ENCODE data around the gene C1orf105. TPM values are rescaled to one million over a fixed set of nuclear protein-coding genes. Genes with fewer than 3 reads are reported as not detected.

C1orf105 gene
- total RNA-seq, 1 experiment from 2014 or later = not detected

DNA sequence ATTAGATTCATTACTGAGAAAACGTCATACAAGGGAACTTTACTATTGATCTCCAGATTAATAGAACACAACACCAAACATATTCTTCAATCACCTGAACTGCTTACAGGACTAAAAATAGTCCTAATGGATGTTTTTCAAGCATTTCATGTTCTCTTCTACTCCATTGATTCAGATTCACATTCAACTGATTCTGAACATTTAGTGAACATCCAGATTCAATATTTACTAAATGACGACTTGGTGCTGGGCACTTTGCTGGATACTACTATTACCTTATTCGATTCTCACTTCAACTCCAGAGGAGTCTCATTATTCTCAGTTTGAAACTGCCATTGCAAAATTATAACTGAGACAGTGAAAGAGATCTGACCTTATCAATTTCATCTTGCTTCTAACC, 93.6 kb downstream of the C1orf105 start:
- Histone ChIP-seq H3K36me3 (no peaks in the 10 kb centered on the region), H3K9me3 (peaks cover 7% of the 10 kb centered on the region; the same call in 1 of the 2 replicates), H3K4me3 (no peak overlapping the region), H3K27me3 (no peaks in the 10 kb centered on the region; the same call in 1 of the 2 replicates)
- no peak for DNase-seq

DNA sequence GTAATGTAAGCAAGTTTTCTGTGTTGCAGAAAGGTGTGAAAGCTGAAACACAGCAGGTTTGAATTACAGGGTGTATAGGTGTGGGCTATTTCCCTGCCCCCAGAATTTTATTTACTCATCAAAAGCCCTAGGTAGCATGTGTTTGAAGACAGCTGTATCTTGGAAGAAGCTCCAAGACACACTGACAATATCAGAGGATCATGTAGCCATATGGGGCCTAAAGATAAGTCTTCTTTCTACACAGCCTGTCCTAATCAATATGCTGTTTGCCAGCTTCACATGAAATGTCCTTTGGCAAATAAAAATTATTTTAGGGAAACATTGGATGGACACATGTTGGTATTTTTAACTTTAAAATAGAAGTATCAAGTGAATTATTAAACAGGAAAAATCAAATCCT, 95.0 kb downstream of the C1orf105 start:
- H3K9me3 ChIP-seq = peaks cover 7% of the 10 kb centered on the region; the same call in 1 of the 2 replicates
- H3K36me3 ChIP-seq = no peaks in the 10 kb centered on the region
- no peak overlapping the region for H3K4me3 ChIP-seq
- no peaks in the 10 kb centered on the region; the same call in 1 of the 2 replicates for H3K27me3 ChIP-seq
- DNase-seq = no peak

DNA sequence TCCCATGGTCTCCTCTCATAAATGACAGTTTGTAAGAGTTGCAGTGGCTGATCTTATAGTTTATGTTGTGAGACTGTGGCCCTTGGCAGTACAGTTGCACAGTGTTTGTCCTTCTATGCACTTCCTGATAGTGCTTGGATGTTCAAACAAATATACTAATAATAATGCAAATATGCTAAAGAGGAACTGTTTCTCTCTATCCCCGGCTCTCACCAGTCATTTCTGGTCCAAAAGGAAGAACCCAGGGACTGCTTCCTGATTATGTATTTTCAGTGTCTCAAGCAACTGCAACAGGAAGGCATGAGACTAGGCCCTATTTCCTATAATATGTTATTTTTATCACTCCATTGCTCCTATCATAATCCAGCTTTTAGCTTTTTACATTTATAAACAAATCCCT, 95.4 kb downstream of the C1orf105 start:
- H3K36me3 ChIP-seq = no peaks in the 10 kb centered on the region
- peaks cover 7% of the 10 kb centered on the region; the same call in 1 of the 2 replicates for H3K9me3 ChIP-seq
- H3K27me3 ChIP-seq = no peaks in the 10 kb centered on the region; the same call in 1 of the 2 replicates
- no peak overlapping the region for H3K4me3 ChIP-seq
- DNase-seq = no peak

DNA sequence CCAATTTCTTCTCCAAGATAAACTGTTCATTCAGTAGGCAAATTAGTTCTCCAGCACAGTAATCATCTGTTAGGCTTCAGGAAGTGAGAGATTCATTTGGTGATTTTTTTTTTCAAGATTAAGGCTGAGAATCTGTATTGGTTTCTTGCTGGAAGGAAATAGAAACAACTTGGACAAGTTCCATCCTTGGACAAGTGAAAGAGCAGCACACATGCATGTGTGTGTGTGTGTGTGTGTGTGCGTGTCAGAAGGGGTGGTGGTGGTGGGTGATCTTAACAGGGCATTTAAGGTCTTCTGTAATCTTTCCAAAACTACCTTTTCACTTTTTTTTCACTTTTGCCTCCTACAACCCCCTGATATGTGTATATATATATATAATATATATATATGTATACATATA, 96.6 kb downstream of the C1orf105 start:
- Histone ChIP-seq H3K4me3 (no peak overlapping the region), H3K36me3 (no peaks in the 10 kb centered on the region), H3K27me3 (peaks cover 2% of the 10 kb centered on the region; the same call in 1 of the 2 replicates), H3K9me3 (peaks cover 7% of the 10 kb centered on the region; the same call in 1 of the 2 replicates)
- DNase-seq = no peak

DNA sequence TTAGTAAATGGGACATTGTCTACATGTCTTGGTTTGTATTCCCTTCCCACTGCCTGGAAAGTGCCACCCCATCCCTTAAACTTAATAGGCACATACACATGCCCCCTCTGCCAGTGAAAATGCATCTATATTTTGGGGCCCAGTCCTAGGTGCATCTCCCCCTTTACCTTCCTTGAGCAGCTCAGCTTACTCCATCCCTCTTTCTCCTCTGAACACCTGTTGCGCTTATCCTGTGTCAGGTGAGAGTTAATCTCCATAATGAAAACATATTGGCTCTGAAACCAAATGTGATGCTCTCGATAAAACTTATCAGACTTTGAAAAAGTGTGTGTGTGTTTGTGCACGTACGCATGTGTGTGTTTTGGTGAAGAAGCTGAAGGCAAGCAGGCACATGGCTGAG, 97.1 kb downstream of the C1orf105 start:
- Histone ChIP-seq H3K9me3 (peaks cover 7% of the 10 kb centered on the region; the same call in 1 of the 2 replicates), H3K4me3 (no peak overlapping the region), H3K36me3 (no peaks in the 10 kb centered on the region), H3K27me3 (peaks cover 2% of the 10 kb centered on the region; the same call in 1 of the 2 replicates)
- DNase-seq = no peak

Other genes with a start within 250 kb of the C1orf105 start
- 19.6 and 30.6 TPM in 2 replicates for gene PIGC, start 23.4 kb downstream of the C1orf105 start, total RNA-seq (2014; rRNA removed; shearing (Covaris generic); ENCODE audit: low replicate concordance)
- gene SUCO, start 112.5 kb downstream of the C1orf105 start, total RNA-seq (2014; rRNA removed; shearing (Covaris generic); ENCODE audit: low replicate concordance) = 2.1 and 2.9 TPM in 2 replicates
- gene FASLG, start 238.4 kb downstream of the C1orf105 start, total RNA-seq (2014; rRNA removed; shearing (Covaris generic); ENCODE audit: low replicate concordance) = not detected in 2 replicates